K562 (cell line): ENCODE results near the gene RFNG. TPM values are rescaled to one million over a fixed set of nuclear protein-coding genes. Genes with fewer than 3 reads are reported as not detected.

Experiments used
- E2F1 ChIP-seq: sonication (generic); formaldehyde crosslinking; IDR thresholded peaks from 2 replicates; pipeline ENCODE4 v1.8.1; 2023; ENCODE audit warnings: mild to moderate bottlenecking, missing genetic modification reagents, moderate library complexity
- E2F6 ChIP-seq, 2 experiments: IDR thresholded peaks; 2 replicates each; pipeline ENCODE4 v1.6.1; 2011; ENCODE audit warnings: borderline replicate concordance in 1 of 2, control low read depth in 1 of 2, low read depth in 1 of 2, low read length in 1 of 2, mild to moderate bottlenecking in 1 of 2, mixed read lengths in 1 of 2, moderate library complexity in 1 of 2; ENCODE audit not compliant: insufficient read depth in 1 of 2, insufficient read length in 1 of 2, poor library complexity in 1 of 2, severe bottlenecking in 1 of 2; ENCODE audit errors: extremely low read depth in 1 of 2
- HMBOX1 ChIP-seq: sonication (generic); IDR thresholded peaks from 2 replicates; pipeline ENCODE4 v1.6.1; 2016
- HNRNPUL1 ChIP-seq: fragments of 200-400 bp; formaldehyde crosslinking; IDR thresholded peaks from 2 replicates; pipeline ENCODE4 v1.6.1; 2017; ENCODE audit warnings: low read length
- MAFK ChIP-seq: IDR thresholded peaks from 2 replicates; pipeline ENCODE4 v1.6.1; 2011; ENCODE audit warnings: low read length, improper control_type of control experiment
- POLR2A ChIP-seq: fragments of 450-650 bp; conservative IDR thresholded peaks from 2 replicates; pipeline ENCODE4 v1.6.1; 2016
- SMAD1 ChIP-seq: fragments of 150-350 bp; IDR thresholded peaks from 2 replicates; pipeline ENCODE4 v1.6.1; 2014; ENCODE audit warnings: low read length, low read depth; ENCODE audit not compliant: partially characterized antibody
- SUPT5H ChIP-seq: fragments of 450-650 bp; IDR thresholded peaks from 2 replicates; pipeline ENCODE4 v1.6.1; 2016
- TBP ChIP-seq: optimal IDR thresholded peaks from 2 replicates; pipeline ENCODE3; 2011; ENCODE audit warnings: low read depth, low read length, improper control_type of control experiment
- ZNF23 ChIP-seq: fragments of 250-450 bp; sonication (Bioruptor Pico); IDR thresholded peaks from 2 replicates; pipeline ENCODE4 v1.4.0; 2020; ENCODE audit warnings: mild to moderate bottlenecking
- ZNF57 ChIP-seq: fragments of 450-650 bp; formaldehyde crosslinking; IDR thresholded peaks from 2 replicates; pipeline ENCODE4 v1.4.0; 2020; ENCODE audit warnings: mild to moderate bottlenecking, moderate library complexity
- polyA plus RNA-seq, 8 experiments: library from polyadenylated mRNA; depleted of rRNA in 4 of 8; stranded (reverse) in 5 of 8; unstranded in 3 of 8; fragments of >200 nt; fragmentation: Nextera tagmentation in 2 of 8; fragmentation: Illumina TruSeq in 1 of 8; extraction: Ambion mirVana in 2 of 8; extraction: Trizol in 1 of 8; gene quantifications; 2 replicates each; pipeline versions ENCODE4 v1.2.1 to v1.2.3, GENCODE V29; 2011 to 2014; ENCODE audit warnings: inconsistent platforms in 1 of 8, missing spikeins in 1 of 8
- total RNA-seq, 7 experiments: library from RNA; depleted of rRNA in 6 of 7; stranded (reverse); fragments of >200 nt in 6 of 7; fragmentation: Illumina TruSeq in 2 of 7; extraction: Trizol in 2 of 7; gene quantifications; 2 replicates each; pipeline versions ENCODE4 v1.2.1 to v1.2.3, GENCODE V29; 2011 to 2021; ENCODE audit warnings: low replicate concordance in 1 of 7
- TF ChIP-seq, protein P1 (sequence below), 3 experiments: IDR thresholded peaks in 2 of 3; conservative IDR thresholded peaks in 1 of 3; 2 replicates each; pipeline ENCODE4 v1.5.1; 2011 to 2012; ENCODE audit warnings: low read length in 3 of 3, mild to moderate bottlenecking in 3 of 3, control low read depth in 2 of 3, improper control_type of control experiment in 1 of 3, inconsistent platforms in 1 of 3, low read depth in 1 of 3, mixed read lengths in 1 of 3, moderate library complexity in 1 of 3; ENCODE audit not compliant: insufficient read depth in 2 of 3
- TF ChIP-seq, protein P2 (sequence below): fragments of 250-450 bp; sonication (Bioruptor Pico); IDR thresholded peaks from 2 replicates; pipeline ENCODE4 v1.9.0; 2021; ENCODE audit warnings: mild to moderate bottlenecking, inconsistent platforms
- TF ChIP-seq, protein P3 (sequence below): sonication (generic); formaldehyde crosslinking; IDR thresholded peaks from 2 replicates; pipeline ENCODE4 v1.8.0; 2022; ENCODE audit warnings: mild to moderate bottlenecking, missing genetic modification reagents

Gene RFNG
- total and polyA plus RNA-seq, 9 of the 15 experiments (the other 6 are each of a cell fraction or from before 2014, with no cell fraction given), result 0.32 to 32.8 (median 9.5) TPM

DNA sequence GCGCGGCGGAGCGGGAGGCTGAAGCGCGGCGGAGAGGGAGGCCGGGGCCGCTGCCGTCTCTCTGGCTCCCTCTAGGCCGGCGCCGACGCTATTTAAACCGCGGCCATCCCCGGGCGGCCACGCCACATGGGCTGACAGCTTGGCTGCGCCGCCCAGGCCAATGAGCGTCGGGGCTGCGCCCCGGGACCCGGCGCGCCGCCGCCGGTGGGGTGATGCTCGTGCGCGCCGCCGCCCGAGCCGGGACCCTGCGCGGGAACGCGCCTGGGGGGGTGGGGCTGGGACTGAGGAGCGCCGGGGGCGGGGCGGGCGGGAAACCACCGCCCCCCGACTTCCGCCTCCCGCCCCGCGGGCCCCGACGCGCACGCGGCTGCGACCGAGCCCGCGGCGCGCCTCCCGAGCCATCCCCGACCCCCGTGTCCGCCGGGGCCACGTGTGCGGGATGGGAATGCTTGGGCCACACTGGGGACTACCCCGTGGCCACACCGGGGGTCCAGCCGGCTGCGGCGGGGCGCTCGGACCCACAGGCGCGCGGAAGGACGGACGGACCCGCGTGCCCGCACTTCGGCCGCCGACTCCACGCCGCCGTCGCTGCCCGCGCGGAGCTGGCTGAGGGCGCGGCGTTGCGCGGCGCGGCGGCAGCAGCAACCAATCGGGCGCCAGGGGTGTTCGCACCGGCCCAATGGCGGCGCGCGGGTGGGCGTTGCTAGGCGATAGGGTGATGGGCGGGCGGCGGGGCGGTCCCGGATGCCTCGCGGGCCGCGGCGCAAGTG, 46.7 kb upstream of the RFNG start, which contains the start of gene FASN (continued):
- TF ChIP-seq HMBOX1, result no peak
- no peak for TF ChIP-seq ZNF23 (CRISPR knock-in tag)
- TF ChIP-seq SUPT5H, result peak; percentile 65
- TF ChIP-seq MAFK, result no peak
- peak; percentile 84 for TF ChIP-seq POLR2A
- TF ChIP-seq, protein P1, sequence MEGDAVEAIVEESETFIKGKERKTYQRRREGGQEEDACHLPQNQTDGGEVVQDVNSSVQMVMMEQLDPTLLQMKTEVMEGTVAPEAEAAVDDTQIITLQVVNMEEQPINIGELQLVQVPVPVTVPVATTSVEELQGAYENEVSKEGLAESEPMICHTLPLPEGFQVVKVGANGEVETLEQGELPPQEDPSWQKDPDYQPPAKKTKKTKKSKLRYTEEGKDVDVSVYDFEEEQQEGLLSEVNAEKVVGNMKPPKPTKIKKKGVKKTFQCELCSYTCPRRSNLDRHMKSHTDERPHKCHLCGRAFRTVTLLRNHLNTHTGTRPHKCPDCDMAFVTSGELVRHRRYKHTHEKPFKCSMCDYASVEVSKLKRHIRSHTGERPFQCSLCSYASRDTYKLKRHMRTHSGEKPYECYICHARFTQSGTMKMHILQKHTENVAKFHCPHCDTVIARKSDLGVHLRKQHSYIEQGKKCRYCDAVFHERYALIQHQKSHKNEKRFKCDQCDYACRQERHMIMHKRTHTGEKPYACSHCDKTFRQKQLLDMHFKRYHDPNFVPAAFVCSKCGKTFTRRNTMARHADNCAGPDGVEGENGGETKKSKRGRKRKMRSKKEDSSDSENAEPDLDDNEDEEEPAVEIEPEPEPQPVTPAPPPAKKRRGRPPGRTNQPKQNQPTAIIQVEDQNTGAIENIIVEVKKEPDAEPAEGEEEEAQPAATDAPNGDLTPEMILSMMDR (IDR thresholded peaks at IDR 0.05 in 2 of 3, conservative IDR thresholded peaks at IDR 0.05 in 1 of 3; ENCODE audit: insufficient read depth in 2 of 3, low read depth in 1 of 3, low read length in 3 of 3), result peak; percentile 41 to 77 (median 72); a peak in 5 of 6 replicates
- TF ChIP-seq, protein P2, sequence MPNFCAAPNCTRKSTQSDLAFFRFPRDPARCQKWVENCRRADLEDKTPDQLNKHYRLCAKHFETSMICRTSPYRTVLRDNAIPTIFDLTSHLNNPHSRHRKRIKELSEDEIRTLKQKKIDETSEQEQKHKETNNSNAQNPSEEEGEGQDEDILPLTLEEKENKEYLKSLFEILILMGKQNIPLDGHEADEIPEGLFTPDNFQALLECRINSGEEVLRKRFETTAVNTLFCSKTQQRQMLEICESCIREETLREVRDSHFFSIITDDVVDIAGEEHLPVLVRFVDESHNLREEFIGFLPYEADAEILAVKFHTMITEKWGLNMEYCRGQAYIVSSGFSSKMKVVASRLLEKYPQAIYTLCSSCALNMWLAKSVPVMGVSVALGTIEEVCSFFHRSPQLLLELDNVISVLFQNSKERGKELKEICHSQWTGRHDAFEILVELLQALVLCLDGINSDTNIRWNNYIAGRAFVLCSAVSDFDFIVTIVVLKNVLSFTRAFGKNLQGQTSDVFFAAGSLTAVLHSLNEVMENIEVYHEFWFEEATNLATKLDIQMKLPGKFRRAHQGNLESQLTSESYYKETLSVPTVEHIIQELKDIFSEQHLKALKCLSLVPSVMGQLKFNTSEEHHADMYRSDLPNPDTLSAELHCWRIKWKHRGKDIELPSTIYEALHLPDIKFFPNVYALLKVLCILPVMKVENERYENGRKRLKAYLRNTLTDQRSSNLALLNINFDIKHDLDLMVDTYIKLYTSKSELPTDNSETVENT (CRISPR knock-in tag), result peak; percentile 97
- TF ChIP-seq, protein P3, sequence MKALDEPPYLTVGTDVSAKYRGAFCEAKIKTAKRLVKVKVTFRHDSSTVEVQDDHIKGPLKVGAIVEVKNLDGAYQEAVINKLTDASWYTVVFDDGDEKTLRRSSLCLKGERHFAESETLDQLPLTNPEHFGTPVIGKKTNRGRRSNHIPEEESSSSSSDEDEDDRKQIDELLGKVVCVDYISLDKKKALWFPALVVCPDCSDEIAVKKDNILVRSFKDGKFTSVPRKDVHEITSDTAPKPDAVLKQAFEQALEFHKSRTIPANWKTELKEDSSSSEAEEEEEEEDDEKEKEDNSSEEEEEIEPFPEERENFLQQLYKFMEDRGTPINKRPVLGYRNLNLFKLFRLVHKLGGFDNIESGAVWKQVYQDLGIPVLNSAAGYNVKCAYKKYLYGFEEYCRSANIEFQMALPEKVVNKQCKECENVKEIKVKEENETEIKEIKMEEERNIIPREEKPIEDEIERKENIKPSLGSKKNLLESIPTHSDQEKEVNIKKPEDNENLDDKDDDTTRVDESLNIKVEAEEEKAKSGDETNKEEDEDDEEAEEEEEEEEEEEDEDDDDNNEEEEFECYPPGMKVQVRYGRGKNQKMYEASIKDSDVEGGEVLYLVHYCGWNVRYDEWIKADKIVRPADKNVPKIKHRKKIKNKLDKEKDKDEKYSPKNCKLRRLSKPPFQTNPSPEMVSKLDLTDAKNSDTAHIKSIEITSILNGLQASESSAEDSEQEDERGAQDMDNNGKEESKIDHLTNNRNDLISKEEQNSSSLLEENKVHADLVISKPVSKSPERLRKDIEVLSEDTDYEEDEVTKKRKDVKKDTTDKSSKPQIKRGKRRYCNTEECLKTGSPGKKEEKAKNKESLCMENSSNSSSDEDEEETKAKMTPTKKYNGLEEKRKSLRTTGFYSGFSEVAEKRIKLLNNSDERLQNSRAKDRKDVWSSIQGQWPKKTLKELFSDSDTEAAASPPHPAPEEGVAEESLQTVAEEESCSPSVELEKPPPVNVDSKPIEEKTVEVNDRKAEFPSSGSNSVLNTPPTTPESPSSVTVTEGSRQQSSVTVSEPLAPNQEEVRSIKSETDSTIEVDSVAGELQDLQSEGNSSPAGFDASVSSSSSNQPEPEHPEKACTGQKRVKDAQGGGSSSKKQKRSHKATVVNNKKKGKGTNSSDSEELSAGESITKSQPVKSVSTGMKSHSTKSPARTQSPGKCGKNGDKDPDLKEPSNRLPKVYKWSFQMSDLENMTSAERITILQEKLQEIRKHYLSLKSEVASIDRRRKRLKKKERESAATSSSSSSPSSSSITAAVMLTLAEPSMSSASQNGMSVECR (CRISPR knock-in tag), result peak; percentile 70
- TF ChIP-seq HNRNPUL1, result no peak
- TF ChIP-seq E2F1 (CRISPR knock-in tag), result 0 out of 2 replicates have a peak, but pooled peaks have one; percentile 13
- peak; percentile 60 for TF ChIP-seq SMAD1
- peak; percentile 99 for TF ChIP-seq TBP
- peak; percentile 94 to 99 for TF ChIP-seq E2F6 (IDR thresholded peaks at IDR 0.05; ENCODE audit: borderline replicate concordance in 1 of 2, extremely low read depth in 1 of 2, insufficient read depth in 1 of 2, insufficient read length in 1 of 2, low read depth in 1 of 2, low read length in 1 of 2, poor library complexity in 1 of 2, severe bottlenecking in 1 of 2)
- 0 out of 2 replicates have a peak, but pooled peaks have one; percentile 51 for TF ChIP-seq ZNF57
